SK-N-SH (cell line): ENCODE measurements around the gene KIAA1210.

Source experiments
- ELF1 ChIP-seq: IDR thresholded peaks from 2 replicates; pipeline ENCODE4 v1.4.0; 2012
- NRF1 ChIP-seq: IDR thresholded peaks from 2 replicates; pipeline ENCODE4 v1.6.1; 2012; ENCODE audit warnings: low read depth, mild to moderate bottlenecking, low read length
- POLR2AphosphoS5 ChIP-seq: IDR thresholded peaks from 2 replicates; pipeline ENCODE4 v1.6.1; 2012; ENCODE audit warnings: low read depth, low read length
- USF1 ChIP-seq: IDR thresholded peaks from 2 replicates; pipeline ENCODE4 v1.4.0; 2012; ENCODE audit warnings: low read depth, borderline replicate concordance

GRCh38 chrX:119030990-119031389 is 96.6 kb downstream of the KIAA1210 start:
- TF ChIP-seq USF1 (no peak), POLR2AphosphoS5 (no peak), ELF1 (no peak), NRF1 (no peak)
